Esophagus (tissue), 2 donors: ENCODE data around the gene MACROH2A2. TPM values are rescaled to one million over a fixed set of nuclear protein-coding genes. Genes with fewer than 3 reads are reported as not detected.

Experiments used
- H3K27ac ChIP-seq, 2 donors: one replicate each; pipeline ENCODE4 v1.5.1; 2013; ENCODE audit warnings: low read depth in 2 of 2, mild to moderate bottlenecking in 2 of 2, inconsistent platforms in 1 of 2, low read length in 1 of 2, moderate library complexity in 1 of 2
- H3K27me3 ChIP-seq, 2 donors: one replicate each; pipeline ENCODE4 v1.6.1; 2013; ENCODE audit warnings: low read length in 2 of 2, control low read depth in 1 of 2, mild to moderate bottlenecking in 1 of 2; ENCODE audit not compliant: insufficient read depth in 2 of 2, control insufficient read depth in 1 of 2
- H3K36me3 ChIP-seq, 2 donors: one replicate each; pipeline ENCODE4 v1.6.1; 2013; ENCODE audit warnings: low read length in 1 of 2; ENCODE audit not compliant: control insufficient read depth in 2 of 2, insufficient read depth in 2 of 2
- H3K4me1 ChIP-seq, 2 donors: one replicate each; pipeline ENCODE4 v1.6.1; 2013; ENCODE audit warnings: low read length in 1 of 2; ENCODE audit not compliant: control insufficient read depth in 2 of 2, insufficient read depth in 2 of 2
- H3K4me3 ChIP-seq, 2 donors: one replicate each; pipeline ENCODE4 v1.5.1; 2013; ENCODE audit warnings: low read length in 2 of 2, mild to moderate bottlenecking in 2 of 2, low read depth in 1 of 2, moderate library complexity in 1 of 2
- H3K9me3 ChIP-seq, 2 donors: one replicate each; pipeline ENCODE4 v1.6.1; 2013; ENCODE audit warnings: mild to moderate bottlenecking in 2 of 2, low read depth in 1 of 2, low read length in 1 of 2, moderate library complexity in 1 of 2; ENCODE audit not compliant: control insufficient read depth in 2 of 2, insufficient read depth in 1 of 2
- WGBS, 2 donors: extraction: QIAGEN DNeasy Blood & Tissue Kit; methylation state at CpG; one replicate each; pipeline ENCODE4 v1.1.7; 2013; 5-methylcytosine and 5-hydroxymethylcytosine counted together
- polyA plus RNA-seq, 2 donors: library from polyadenylated mRNA; stranded (reverse); fragments of 200-250 nt; gene quantifications; one replicate each; pipeline ENCODE4 v1.2.3, GENCODE V29; 2013
- donor health status: healthy with polysubstance abuse.
- donor health status: Bipolar disorder and iron deficiency.

Gene MACROH2A2
- polyA plus RNA-seq, 2 donors, result 9.4 to 17.4 TPM

- H3K36me3 ChIP-seq, result peaks cover 9 to 15% of the 10 kb centered on the region in 2 donors
- WGBS, 2 donors, result 89 to 91% methylated on average over 18 of the region's 18 CpGs
- no peak overlapping the region for H3K27ac ChIP-seq
- no peak overlapping the region for H3K4me3 ChIP-seq
- no peaks in the 10 kb centered on the region for H3K27me3 ChIP-seq
- no peaks in the 10 kb centered on the region for H3K9me3 ChIP-seq
- H3K4me1 ChIP-seq, result no peaks in the 10 kb centered on the region
These were observed 56.6 kb downstream of the MACROH2A2 start for GRCh38 chr10:70109064-70109729.

GRCh38 chr10:70111496-70111895 is 58.9 kb downstream of the MACROH2A2 start:
- no peaks in the 10 kb centered on the region for H3K9me3 ChIP-seq
- no peaks in the 10 kb centered on the region for H3K4me1 ChIP-seq
- H3K27ac ChIP-seq, result no peak overlapping the region
- WGBS, 2 donors, result 93 to 95% methylated on average over 22 of the region's 22 CpGs
- no peak overlapping the region for H3K4me3 ChIP-seq
- peaks cover 13 to 22% of the 10 kb centered on the region in 2 donors for H3K36me3 ChIP-seq
- H3K27me3 ChIP-seq, result no peaks in the 10 kb centered on the region

GRCh38 chr10:70112071-70112470 is 59.4 kb downstream of the MACROH2A2 start:
- Histone ChIP-seq H3K36me3 (peaks cover 13 to 22% of the 10 kb centered on the region in 2 donors), H3K27ac (no peak overlapping the region), H3K4me3 (no peak overlapping the region), H3K4me1 (no peaks in the 10 kb centered on the region), H3K9me3 (no peaks in the 10 kb centered on the region), H3K27me3 (no peaks in the 10 kb centered on the region)
- 87 to 90% methylated on average over 8 of the region's 8 CpGs for WGBS, 2 donors

GRCh38 chr10:70114902-70115301 is 62.3 kb downstream of the MACROH2A2 start:
- 94 to 96% methylated on average over 15 of the region's 15 CpGs for WGBS, 2 donors
- no peaks in the 10 kb centered on the region for H3K27me3 ChIP-seq
- peaks cover 13 to 22% of the 10 kb centered on the region in 2 donors for H3K36me3 ChIP-seq
- H3K4me3 ChIP-seq, result no peak overlapping the region
- H3K4me1 ChIP-seq, result no peaks in the 10 kb centered on the region
- H3K9me3 ChIP-seq, result no peaks in the 10 kb centered on the region
- no peak overlapping the region for H3K27ac ChIP-seq

- peaks cover 0 to 8% of the 10 kb centered on the region in 2 donors for H3K4me1 ChIP-seq
- no peaks in the 10 kb centered on the region for H3K27me3 ChIP-seq
- no peak overlapping the region for H3K4me3 ChIP-seq
- no peaks in the 10 kb centered on the region for H3K9me3 ChIP-seq
- H3K27ac ChIP-seq, result no peak overlapping the region
- 45% methylated on average over 12 of the region's 12 CpGs for WGBS, 2 donors
- H3K36me3 ChIP-seq, result peaks cover 13 to 22% of the 10 kb centered on the region in 2 donors
These were observed 63.5 kb downstream of the MACROH2A2 start for GRCh38 chr10:70115948-70116682.

- H3K4me3 ChIP-seq, result no peak overlapping the region
- peaks cover 10 to 17% of the 10 kb centered on the region in 2 donors for H3K36me3 ChIP-seq
- 83 to 90% methylated on average over 10 of the region's 10 CpGs for WGBS, 2 donors
- peaks cover 0 to 10% of the 10 kb centered on the region in 2 donors for H3K4me1 ChIP-seq
- no peak overlapping the region for H3K27ac ChIP-seq
- H3K27me3 ChIP-seq, result no peaks in the 10 kb centered on the region
- H3K9me3 ChIP-seq, result no peaks in the 10 kb centered on the region
These were observed 65.0 kb downstream of the MACROH2A2 start for GRCh38 chr10:70117646-70118045.

- Histone ChIP-seq H3K36me3 (peaks cover 10 to 18% of the 10 kb centered on the region in 2 donors), H3K27ac (no peak overlapping the region), H3K4me3 (no peak overlapping the region), H3K9me3 (no peaks in the 10 kb centered on the region), H3K27me3 (no peaks in the 10 kb centered on the region), H3K4me1 (peaks cover 0 to 10% of the 10 kb centered on the region in 2 donors)
- 64 to 87% methylated on average over 3 of the region's 3 CpGs for WGBS, 2 donors
These were observed 65.5 kb downstream of the MACROH2A2 start for GRCh38 chr10:70118196-70118595.

GRCh38 chr10:70119197-70119596 is 66.6 kb downstream of the MACROH2A2 start:
- H3K9me3 ChIP-seq, result no peaks in the 10 kb centered on the region
- H3K27ac ChIP-seq, result no peak overlapping the region
- 91 to 94% methylated on average over 7 of the region's 7 CpGs for WGBS, 2 donors
- peaks cover 5 to 11% of the 10 kb centered on the region in 2 donors for H3K36me3 ChIP-seq
- H3K27me3 ChIP-seq, result no peaks in the 10 kb centered on the region
- no peak overlapping the region for H3K4me3 ChIP-seq
- peaks cover 4 to 14% of the 10 kb centered on the region in 2 donors for H3K4me1 ChIP-seq

GRCh38 chr10:70119623-70120022 is 67.0 kb downstream of the MACROH2A2 start:
- no peak overlapping the region for H3K4me3 ChIP-seq
- H3K27me3 ChIP-seq, result no peaks in the 10 kb centered on the region
- H3K9me3 ChIP-seq, result no peaks in the 10 kb centered on the region
- 47 to 67% methylated on average over 8 of the region's 8 CpGs for WGBS, 2 donors
- H3K36me3 ChIP-seq, result peaks cover 4 to 10% of the 10 kb centered on the region in 2 donors
- H3K4me1 ChIP-seq, result peaks cover 4 to 14% of the 10 kb centered on the region in 2 donors
- peak overlapping the region; percentile 40 to 69 for H3K27ac ChIP-seq
